Prostate gland (tissue), 2 donors: ENCODE results near the gene MED12L. TPM values are rescaled to one million over a fixed set of nuclear protein-coding genes. Genes with fewer than 3 reads are reported as not detected.

ENCODE experiments used
- DNase-seq: peaks from one replicate; pipeline ENCODE4 v3.0.0-alpha.2; 2019; ENCODE audit warnings: low spot score
- H3K27ac ChIP-seq, 2 donors: fragments of 200-600 bp; sonication (generic); 2 replicates each; pipeline ENCODE4 v1.5.1; 2017 to 2019
- H3K27me3 ChIP-seq: fragments of 200-600 bp; sonication (generic); replicated peaks from 2 replicates; pipeline ENCODE4 v1.5.1; 2019; ENCODE audit not compliant: insufficient read depth
- H3K36me3 ChIP-seq, 2 donors: fragments of 200-600 bp; sonication (generic); 1 replicate in 1 of 2; 2 replicates in 1 of 2; pipeline versions ENCODE4 v1.5.1 to v1.8.1; 2017 to 2019
- H3K4me1 ChIP-seq: fragments of 200-600 bp; sonication (generic); replicated peaks from 2 replicates; pipeline ENCODE4 v1.5.1; 2019
- H3K4me3 ChIP-seq, 2 donors: fragments of 200-600 bp; sonication (generic); 2 replicates each; pipeline ENCODE4 v1.5.1; 2017 to 2019
- H3K9me3 ChIP-seq: fragments of 200-600 bp; sonication (generic); 2 replicates; pipeline ENCODE4 v1.5.1; 2017
- CTCF ChIP-seq, 4 experiments: fragments of 200-600 bp in 2 of 4; fragments of 450-650 bp in 2 of 4; sonication (generic) in 2 of 4; IDR thresholded peaks; 1 replicate in 3 of 4; 2 replicates in 1 of 4; pipeline ENCODE4 v1.5.1; 2016 to 2019; ENCODE audit warnings: antibody characterized with exemption in 4 of 4, mild to moderate bottlenecking in 2 of 4, moderate library complexity in 2 of 4
- POLR2A ChIP-seq: fragments of 450-650 bp; IDR thresholded peaks from one replicate; pipeline ENCODE4 v1.6.1; 2016; ENCODE audit warnings: antibody characterized with exemption, mild to moderate bottlenecking
- POLR2AphosphoS5 ChIP-seq: sonication (generic); formaldehyde crosslinking; IDR thresholded peaks from one replicate; pipeline ENCODE4 v1.6.1; 2017; ENCODE audit warnings: antibody characterized with exemption
- WGBS: methylation state at CpG from one replicate; pipeline ENCODE4 v1.1.5; 2018; 5-methylcytosine and 5-hydroxymethylcytosine counted together
- intact Hi-C: fragments of 100-400 bp; cut with DNase I; formaldehyde crosslinking; loops from one replicate; pipeline ENCODE4 v1.14.2; 2022
- total RNA-seq, 2 donors: library from RNA; depleted of rRNA; stranded (reverse); fragments of >200 nt; gene quantifications; one replicate each; pipeline ENCODE4 v1.1.0, GENCODE V29; 2016

MED12L gene
- total RNA-seq, 2 donors from 2014 or later: 3.6 to 4.3 TPM

GRCh38 chr3:151082880-151083838 is 2.3 kb upstream of the MED12L start:
- no peaks in the 10 kb centered on the region for H3K4me1 ChIP-seq
- H3K27me3 ChIP-seq: no peaks in the 10 kb centered on the region
- DNase-seq: no peak
- no peak overlapping the region for H3K4me3 ChIP-seq
- H3K9me3 ChIP-seq: no peaks in the 10 kb centered on the region
- TF ChIP-seq POLR2A (no peak), CTCF (IDR thresholded peaks at IDR 0.05) (no peak), POLR2AphosphoS5 (no peak)
- H3K36me3 ChIP-seq: no peaks in the 10 kb centered on the region
- 40% methylated on average over 5 of the region's 5 CpGs for WGBS
- no peak overlapping the region for H3K27ac ChIP-seq
- intact Hi-C loops: no loop called here

GRCh38 chr3:151084893-151085226 is 604 bp upstream of the MED12L start:
- H3K9me3 ChIP-seq: no peaks in the 10 kb centered on the region
- H3K27me3 ChIP-seq: no peaks in the 10 kb centered on the region
- no peaks in the 10 kb centered on the region for H3K36me3 ChIP-seq
- DNase-seq: no peak
- peak overlapping the region in 1 of 2 donors; percentile 69 for H3K27ac ChIP-seq
- intact Hi-C loops: loop anchor here (5.0 kb wide), 1 partner anchor 218 kb away; no protein-coding TSS in a partner anchor
- TF ChIP-seq POLR2AphosphoS5: no peak
- TF ChIP-seq CTCF (IDR thresholded peaks at IDR 0.05): no peak
- TF ChIP-seq POLR2A: no peak
- peak overlapping the region; percentile 56 to 74 for H3K4me3 ChIP-seq
- WGBS: 51% methylated on average over 14 of the region's 14 CpGs
- H3K4me1 ChIP-seq: no peaks in the 10 kb centered on the region

- Histone ChIP-seq H3K4me3 (peak overlapping the region; percentile 56 to 74), H3K4me1 (no peaks in the 10 kb centered on the region), H3K9me3 (no peaks in the 10 kb centered on the region), H3K27me3 (no peaks in the 10 kb centered on the region), H3K36me3 (no peaks in the 10 kb centered on the region), H3K27ac (peak overlapping the region; percentile 53 to 69)
- no peak for DNase-seq
- 1% methylated on average over 27 of the region's 60 CpGs for WGBS
- intact Hi-C loops: loop anchor here (5.0 kb wide), 1 partner anchor 219 kb away; no protein-coding TSS in a partner anchor
- TF ChIP-seq CTCF (IDR thresholded peaks at IDR 0.05) (no peak), POLR2AphosphoS5 (no peak), POLR2A (no peak)
These were observed 522 bp downstream of the MED12L start for GRCh38 chr3:151085889-151086483.

GRCh38 chr3:151086484-151087456 is 1.3 kb downstream of the MED12L start:
- TF ChIP-seq POLR2AphosphoS5 (peak; percentile 21), CTCF (IDR thresholded peaks at IDR 0.05) (peak in 2 of 4 experiments; percentile 40 to 44), POLR2A (peak; percentile 17)

More at GRCh38 chr3:151086484-151087456, 1.3 kb downstream of the MED12L start:
- intact Hi-C loops: loop anchor here (5.0 kb wide), 1 partner anchor 219 kb away; no protein-coding TSS in a partner anchor
- WGBS: under 1% methylated on average over 62 of the region's 81 CpGs
- Histone ChIP-seq H3K27me3 (no peaks in the 10 kb centered on the region), H3K36me3 (no peaks in the 10 kb centered on the region), H3K4me3 (peak overlapping the region; percentile 56 to 74), H3K27ac (peak overlapping the region; percentile 53 to 69), H3K9me3 (no peaks in the 10 kb centered on the region), H3K4me1 (no peaks in the 10 kb centered on the region)
- peak; percentile 75 for DNase-seq
